C4-2B (cell line): Measurements from ENCODE around the gene IGF2.

Source experiments
- CTCF ChIP-seq: fragments of 450-650 bp; conservative IDR thresholded peaks from 2 replicates; pipeline ENCODE4 v1.5.1; 2017; ENCODE audit warnings: mild to moderate bottlenecking
- ZFX ChIP-seq: fragments of 450-650 bp; IDR thresholded peaks from 2 replicates; pipeline ENCODE4 v1.6.1; 2017

- no peak for TF ChIP-seq CTCF
- no peak for TF ChIP-seq ZFX
Observed at GRCh38 chr11:2091786-2092463, 47.3 kb downstream of the IGF2 start.
